Measurements from ENCODE around the gene VEPH1.

The VEPH1 gene

GRCh38 chr3:157393113-157393512 lies 110.1 kb downstream of the VEPH1 start:
- Mint-ChIP-seq H3K27ac (no peak overlapping the region), H3K36me3 (ENCODE audit: insufficient read depth) (no peaks in the 10 kb centered on the region), H3K27me3 (peaks cover 12 to 22% of the 10 kb centered on the region in 2 donors), H3K9me3 (peaks cover 3 to 11% of the 10 kb centered on the region in 2 donors), H3K4me3 (no peak overlapping the region), H3K4me1 (ENCODE audit: low read depth in 2 of 2) (no peaks in the 10 kb centered on the region)
- ATAC-seq (replicated peaks) (no peak), DNase-seq (no peak)

- H3K4me1 Mint-ChIP-seq (ENCODE audit: low read depth in 2 of 2) = no peaks in the 10 kb centered on the region
- no peak overlapping the region for H3K27ac Mint-ChIP-seq
- no peak for ATAC-seq (replicated peaks)
- peaks cover 0 to 4% of the 10 kb centered on the region in 2 donors for H3K9me3 Mint-ChIP-seq
- no peaks in the 10 kb centered on the region for H3K36me3 Mint-ChIP-seq (ENCODE audit: insufficient read depth)
- DNase-seq = no peak
- peaks cover 4 to 12% of the 10 kb centered on the region in 2 donors for H3K27me3 Mint-ChIP-seq
- no peak overlapping the region for H3K4me3 Mint-ChIP-seq
These were observed 111.1 kb downstream of the VEPH1 start for GRCh38 chr3:157392104-157392503.

GRCh38 chr3:157390713-157391515 lies 112.3 kb downstream of the VEPH1 start:
- no peaks in the 10 kb centered on the region for H3K4me1 Mint-ChIP-seq (ENCODE audit: low read depth in 2 of 2)
- ATAC-seq (replicated peaks) (no peak), DNase-seq (no peak)
- no peak overlapping the region for H3K27ac Mint-ChIP-seq
- H3K4me3 Mint-ChIP-seq = no peak overlapping the region
- no peaks in the 10 kb centered on the region for H3K36me3 Mint-ChIP-seq (ENCODE audit: insufficient read depth)
- peaks cover 0 to under 1% of the 10 kb centered on the region in 2 donors for H3K27me3 Mint-ChIP-seq
- H3K9me3 Mint-ChIP-seq = no peaks in the 10 kb centered on the region

- Mint-ChIP-seq H3K4me3 (no peak overlapping the region), H3K27me3 (no peaks in the 10 kb centered on the region), H3K36me3 (ENCODE audit: insufficient read depth) (no peaks in the 10 kb centered on the region), H3K9me3 (no peaks in the 10 kb centered on the region), H3K4me1 (ENCODE audit: low read depth in 2 of 2) (no peaks in the 10 kb centered on the region), H3K27ac (no peak overlapping the region)
- no peak for DNase-seq
- no peak for ATAC-seq (replicated peaks)
These were observed 114.2 kb downstream of the VEPH1 start for GRCh38 chr3:157388976-157389375.

- H3K9me3 Mint-ChIP-seq = no peaks in the 10 kb centered on the region
- no peak for DNase-seq
- no peak overlapping the region for H3K4me3 Mint-ChIP-seq
- no peaks in the 10 kb centered on the region for H3K36me3 Mint-ChIP-seq (ENCODE audit: insufficient read depth)
- no peaks in the 10 kb centered on the region for H3K4me1 Mint-ChIP-seq (ENCODE audit: low read depth in 2 of 2)
- no peak for ATAC-seq (replicated peaks)
- H3K27me3 Mint-ChIP-seq = no peaks in the 10 kb centered on the region
- no peak overlapping the region for H3K27ac Mint-ChIP-seq
These were observed 115.3 kb downstream of the VEPH1 start for GRCh38 chr3:157387708-157388435.

GRCh38 chr3:157384491-157384890 lies 118.7 kb downstream of the VEPH1 start:
- Mint-ChIP-seq H3K4me3 (no peak overlapping the region), H3K9me3 (no peaks in the 10 kb centered on the region), H3K27me3 (no peaks in the 10 kb centered on the region), H3K27ac (no peak overlapping the region), H3K4me1 (ENCODE audit: low read depth in 2 of 2) (no peaks in the 10 kb centered on the region), H3K36me3 (ENCODE audit: insufficient read depth) (peaks cover 3% of the 10 kb centered on the region)
- no peak for ATAC-seq (replicated peaks)
- no peak for DNase-seq

- no peaks in the 10 kb centered on the region for H3K9me3 Mint-ChIP-seq
- peaks cover 0 to 2% of the 10 kb centered on the region in 2 donors for H3K27me3 Mint-ChIP-seq
- DNase-seq (no peak), ATAC-seq (replicated peaks) (no peak)
- H3K4me3 Mint-ChIP-seq = no peak overlapping the region
- no peaks in the 10 kb centered on the region for H3K4me1 Mint-ChIP-seq (ENCODE audit: low read depth in 2 of 2)
- H3K27ac Mint-ChIP-seq = no peak overlapping the region
- peaks cover 3% of the 10 kb centered on the region for H3K36me3 Mint-ChIP-seq (ENCODE audit: insufficient read depth)
These were observed 119.2 kb downstream of the VEPH1 start for GRCh38 chr3:157384031-157384430.

- no peak overlapping the region for H3K27ac Mint-ChIP-seq
- H3K27me3 Mint-ChIP-seq = peaks cover 0 to 5% of the 10 kb centered on the region in 2 donors
- no peaks in the 10 kb centered on the region for H3K9me3 Mint-ChIP-seq
- peaks cover 3% of the 10 kb centered on the region for H3K36me3 Mint-ChIP-seq (ENCODE audit: insufficient read depth)
- ATAC-seq (replicated peaks) (no peak), DNase-seq (no peak)
- no peaks in the 10 kb centered on the region for H3K4me1 Mint-ChIP-seq (ENCODE audit: low read depth in 2 of 2)
- H3K4me3 Mint-ChIP-seq = no peak overlapping the region
These were observed 121.6 kb downstream of the VEPH1 start for GRCh38 chr3:157381606-157382005.

GRCh38 chr3:157379525-157380140 lies 123.6 kb downstream of the VEPH1 start:
- Mint-ChIP-seq H3K27ac (no peak overlapping the region), H3K9me3 (no peaks in the 10 kb centered on the region), H3K27me3 (peaks cover 0 to 5% of the 10 kb centered on the region in 2 donors), H3K36me3 (ENCODE audit: insufficient read depth) (peaks cover 3% of the 10 kb centered on the region), H3K4me1 (ENCODE audit: low read depth in 2 of 2) (no peaks in the 10 kb centered on the region), H3K4me3 (no peak overlapping the region)
- no peak for DNase-seq
- no peak for ATAC-seq (replicated peaks)

GRCh38 chr3:157376603-157377300 lies 126.5 kb downstream of the VEPH1 start:
- Mint-ChIP-seq H3K36me3 (ENCODE audit: insufficient read depth) (peaks cover 3% of the 10 kb centered on the region), H3K9me3 (no peaks in the 10 kb centered on the region), H3K27ac (no peak overlapping the region), H3K4me3 (no peak overlapping the region), H3K4me1 (ENCODE audit: low read depth in 2 of 2) (no peaks in the 10 kb centered on the region), H3K27me3 (peaks cover 0 to 5% of the 10 kb centered on the region in 2 donors)
- DNase-seq (no peak), ATAC-seq (replicated peaks) (no peak)

- DNase-seq = no peak
- Mint-ChIP-seq H3K4me1 (ENCODE audit: low read depth in 2 of 2) (no peaks in the 10 kb centered on the region), H3K27ac (no peak overlapping the region), H3K4me3 (no peak overlapping the region), H3K36me3 (ENCODE audit: insufficient read depth) (no peaks in the 10 kb centered on the region), H3K9me3 (no peaks in the 10 kb centered on the region), H3K27me3 (peaks cover 0 to 6% of the 10 kb centered on the region in 2 donors)
- no peak for ATAC-seq (replicated peaks)
These were observed 127.8 kb downstream of the VEPH1 start for GRCh38 chr3:157375342-157375986.

- DNase-seq = no peak
- H3K4me1 Mint-ChIP-seq (ENCODE audit: low read depth in 2 of 2) = no peaks in the 10 kb centered on the region
- no peaks in the 10 kb centered on the region for H3K36me3 Mint-ChIP-seq (ENCODE audit: insufficient read depth)
- no peak overlapping the region for H3K27ac Mint-ChIP-seq
- peaks cover 0 to 11% of the 10 kb centered on the region in 2 donors for H3K27me3 Mint-ChIP-seq
- ATAC-seq (replicated peaks) = no peak
- H3K9me3 Mint-ChIP-seq = no peaks in the 10 kb centered on the region
- no peak overlapping the region for H3K4me3 Mint-ChIP-seq
These were observed 128.3 kb downstream of the VEPH1 start for GRCh38 chr3:157374933-157375332.

- no peak for DNase-seq
- Mint-ChIP-seq H3K4me3 (no peak overlapping the region), H3K27ac (no peak overlapping the region), H3K4me1 (ENCODE audit: low read depth in 2 of 2) (no peaks in the 10 kb centered on the region), H3K27me3 (peaks cover 0 to 9% of the 10 kb centered on the region in 2 donors), H3K9me3 (no peaks in the 10 kb centered on the region), H3K36me3 (ENCODE audit: insufficient read depth) (no peaks in the 10 kb centered on the region)
- no peak for ATAC-seq (replicated peaks)
These were observed 129.4 kb downstream of the VEPH1 start for GRCh38 chr3:157373783-157374182.

All from effector memory CD8-positive, alpha-beta T cell (primary cell).